Measurements from ENCODE around the gene NELFE.

NELFE gene

GRCh38 chr6:31972709-31973350 is 14.1 kb upstream of the NELFE start:
- DNase-seq (ENCODE audit: low read depth), result peak; percentile 67

- peak; percentile 96 for DNase-seq (ENCODE audit: low read depth)
These were observed 13.4 kb upstream of the NELFE start, which contains the start of gene DXO for GRCh38 chr6:31971993-31972708. Gene DXO, minus strand, starts transcription at chr6:31972138. Its CDS starts 463 bp downstream, at chr6:31971675.

GRCh38 chr6:31971279-31971992 is 12.7 kb upstream of the NELFE start:
- no peak for DNase-seq (ENCODE audit: low read depth)

GRCh38 chr6:31970604-31971271 is 12.0 kb upstream of the NELFE start:
- no peak for DNase-seq (ENCODE audit: low read depth)

GRCh38 chr6:31969712-31970603 is 11.2 kb upstream of the NELFE start:
- DNase-seq (ENCODE audit: low read depth), result no peak

- DNase-seq (ENCODE audit: low read depth), result no peak
These were observed 10.3 kb upstream of the NELFE start for GRCh38 chr6:31968791-31969711.

GRCh38 chr6:31968326-31968725 is 9.6 kb upstream of the NELFE start:
- no peak for DNase-seq (ENCODE audit: low read depth)

- no peak for DNase-seq (ENCODE audit: low read depth)
These were observed 9.2 kb upstream of the NELFE start for GRCh38 chr6:31967926-31968320.

- no peak for DNase-seq (ENCODE audit: low read depth)
These were observed 8.5 kb upstream of the NELFE start for GRCh38 chr6:31966997-31967925.

- no peak for DNase-seq (ENCODE audit: low read depth)
These were observed 7.7 kb upstream of the NELFE start for GRCh38 chr6:31966506-31966905.

- DNase-seq (ENCODE audit: low read depth), result no peak
These were observed 6.9 kb upstream of the NELFE start for GRCh38 chr6:31965700-31966099.

- DNase-seq (ENCODE audit: low read depth), result no peak
These were observed 5.2 kb upstream of the NELFE start for GRCh38 chr6:31963921-31964320.

- DNase-seq (ENCODE audit: low read depth), result no peak
These were observed 2.8 kb upstream of the NELFE start for GRCh38 chr6:31961616-31962015.

- DNase-seq (ENCODE audit: low read depth), result no peak
These were observed 395 bp downstream of the NELFE start for GRCh38 chr6:31958412-31958740.

GRCh38 chr6:31956796-31957195 is 2.0 kb downstream of the NELFE start:
- no peak for DNase-seq (ENCODE audit: low read depth)

- no peak for DNase-seq (ENCODE audit: low read depth)
These were observed 4.3 kb downstream of the NELFE start for GRCh38 chr6:31954511-31954910.

- no peak for DNase-seq (ENCODE audit: low read depth)
These were observed 5.9 kb downstream of the NELFE start for GRCh38 chr6:31952890-31953289.

GRCh38 chr6:31952140-31952805 is 6.5 kb downstream of the NELFE start:
- DNase-seq (ENCODE audit: low read depth), result peak; percentile 60
